Fibroblast of skin of back (primary cell): ENCODE data around the gene GATM. TPM values are rescaled to one million over a fixed set of nuclear protein-coding genes. Genes with fewer than 3 reads are reported as not detected.
A peak's percentile ranks its signal among the peaks of the same experiment; 100 is the strongest.

Source experiments
- DNase-seq: peaks from one replicate; pipeline ENCODE4 v3.0.0-alpha.2; 2013
- polyA plus RNA-seq, 2 experiments: library from polyadenylated mRNA; unstranded; fragments of 120-200 nt; gene quantifications; one replicate each; pipeline ENCODE4 v1.2.1, GENCODE V29; 2013; ENCODE audit not compliant: insufficient read length in 2 of 2

Gene GATM
- polyA plus RNA-seq (2013, experiment 1 of 2; ENCODE audit: insufficient read length), result 0.48 TPM
- 0.75 TPM for polyA plus RNA-seq (2013, experiment 2 of 2; ENCODE audit: insufficient read length)

- peak; percentile 86 for DNase-seq
Measured at GRCh38 chr15:45378149-45378912, at the start of gene GATM. Gene GATM, minus strand, starts transcription at chr15:45378544. Its CDS starts 91 bp downstream, at chr15:45378453.

DNA sequence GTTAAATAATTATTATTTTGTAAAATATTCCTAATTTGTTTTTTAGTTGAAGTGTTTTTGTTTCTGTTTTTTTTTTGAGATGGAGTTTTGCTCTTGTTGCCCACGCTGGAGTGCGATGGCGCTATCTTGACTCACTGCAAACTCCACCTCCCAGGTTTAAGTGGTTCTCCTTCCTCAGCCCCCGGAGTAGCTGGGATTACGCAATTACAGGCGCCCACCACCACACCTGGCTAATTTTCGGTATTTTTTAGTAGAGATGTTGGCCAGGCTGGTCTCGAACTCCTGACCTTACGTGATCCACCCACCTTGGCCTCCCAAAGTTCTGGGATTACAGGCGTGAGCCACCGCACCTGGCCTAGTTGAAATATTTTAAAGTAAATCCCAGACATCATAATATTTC, 48.7 kb upstream of the GATM start:
- DNase-seq, result no peak

- peak; percentile 50 for DNase-seq
Measured at GRCh38 chr15:45425135-45425534, 46.8 kb upstream of the GATM start.

- DNase-seq, result no peak
Measured at GRCh38 chr15:45424429-45424828, 46.1 kb upstream of the GATM start.

DNA sequence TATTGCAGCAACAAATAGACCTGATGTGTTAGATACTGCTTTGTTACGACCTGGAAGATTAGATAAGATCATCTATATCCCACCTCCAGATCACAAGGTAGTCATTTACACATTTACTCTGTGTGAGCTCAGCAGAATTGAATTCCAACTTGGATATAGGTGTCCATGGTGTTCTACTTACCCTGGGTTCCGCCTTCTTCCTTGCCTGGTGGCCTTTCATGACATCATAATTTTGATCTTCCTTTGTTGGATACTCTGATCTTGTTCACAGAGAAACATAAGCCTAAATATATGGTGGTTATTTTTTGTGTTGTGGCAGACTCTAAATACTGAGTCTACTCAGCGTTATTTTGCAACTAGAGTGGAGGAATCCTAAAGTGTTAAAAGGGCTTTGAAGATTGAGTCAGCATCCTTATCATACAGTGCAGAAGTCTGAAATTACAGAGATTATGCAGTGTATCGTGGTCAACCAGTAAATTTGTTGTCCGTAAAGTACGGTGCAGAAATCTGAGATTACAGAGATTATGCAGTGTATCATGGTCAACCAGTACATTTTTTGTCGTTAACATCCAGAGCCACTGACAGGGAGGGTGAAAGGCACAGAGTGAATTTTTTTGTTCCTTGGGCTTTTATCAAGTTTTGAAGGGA, 39.1 kb upstream of the GATM start:
- no peak for DNase-seq

DNA sequence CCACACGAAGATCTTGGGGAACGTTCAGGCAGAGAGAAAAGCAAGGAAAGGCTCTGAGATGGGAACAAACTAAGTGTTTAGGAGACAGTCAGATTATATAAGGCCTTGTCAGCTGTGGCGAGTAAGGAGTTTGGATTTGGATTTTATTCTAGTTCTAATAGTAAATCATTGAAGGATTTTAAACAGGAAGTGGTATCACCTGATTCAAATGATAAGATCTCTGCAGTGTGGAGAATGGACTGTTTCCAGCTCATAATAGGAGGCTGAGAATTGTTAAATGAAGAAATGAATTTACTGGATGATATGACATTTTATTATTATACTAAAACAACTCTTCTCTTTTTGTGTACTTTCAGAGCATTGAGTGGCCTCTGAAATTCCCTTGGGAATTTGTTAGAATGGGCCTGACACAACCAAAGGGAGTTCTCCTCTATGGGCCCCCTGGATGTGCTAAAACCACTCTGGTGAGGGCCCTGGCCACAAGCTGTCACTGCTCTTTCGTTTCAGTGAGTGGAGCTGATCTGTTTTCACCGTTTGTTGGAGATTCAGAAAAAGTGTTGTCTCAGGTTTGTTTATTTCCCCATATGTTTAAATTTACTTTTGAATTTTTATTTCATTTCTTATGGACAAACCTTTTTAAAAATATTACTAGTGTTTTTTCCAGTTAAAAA, 36.0 kb upstream of the GATM start:
- DNase-seq, result no peak

GRCh38 chr15:45409596-45409995, 31.3 kb upstream of the GATM start:
- no peak for DNase-seq

GRCh38 chr15:45407786-45408185, 29.4 kb upstream of the GATM start:
- DNase-seq, result no peak

- peak; percentile 48 for DNase-seq
Measured at GRCh38 chr15:45402955-45403877, 24.9 kb upstream of the GATM start.

DNA sequence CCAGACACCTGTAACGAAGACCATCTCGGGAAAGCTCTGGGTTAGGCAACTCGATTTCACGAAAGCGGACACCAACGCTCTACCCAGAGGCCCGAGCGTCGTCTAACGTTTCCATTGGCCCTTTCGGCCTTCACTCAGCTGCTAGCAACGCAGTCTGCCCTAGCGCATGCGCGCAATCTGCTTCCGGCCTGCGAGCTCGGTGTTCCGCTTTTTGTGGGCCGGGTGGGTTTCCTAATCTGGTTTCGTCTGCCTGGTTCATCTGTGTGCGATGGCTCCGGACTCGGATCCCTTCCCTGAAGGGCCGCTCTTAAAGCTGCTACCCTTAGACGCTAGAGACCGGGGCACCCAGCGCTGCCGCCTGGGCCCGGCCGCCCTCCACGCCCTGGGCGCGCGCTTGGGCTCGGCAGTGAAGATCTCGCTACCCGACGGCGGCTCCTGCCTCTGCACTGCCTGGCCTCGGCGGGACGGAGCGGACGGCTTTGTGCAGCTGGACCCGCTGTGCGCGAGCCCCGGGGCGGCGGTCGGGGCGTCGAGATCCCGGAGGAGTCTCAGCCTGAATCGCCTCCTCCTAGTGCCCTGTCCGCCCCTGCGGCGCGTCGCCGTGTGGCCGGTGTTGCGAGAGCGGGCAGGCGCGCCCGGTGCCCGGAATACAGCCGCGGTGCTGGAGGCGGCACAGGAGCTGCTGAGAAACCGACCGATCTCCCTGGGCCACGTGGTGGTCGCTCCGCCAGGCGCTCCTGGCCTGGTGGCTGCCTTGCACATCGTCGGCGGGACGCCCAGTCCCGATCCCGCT, 24.0 kb upstream of the GATM start:
- peak; percentile 100 for DNase-seq

DNA sequence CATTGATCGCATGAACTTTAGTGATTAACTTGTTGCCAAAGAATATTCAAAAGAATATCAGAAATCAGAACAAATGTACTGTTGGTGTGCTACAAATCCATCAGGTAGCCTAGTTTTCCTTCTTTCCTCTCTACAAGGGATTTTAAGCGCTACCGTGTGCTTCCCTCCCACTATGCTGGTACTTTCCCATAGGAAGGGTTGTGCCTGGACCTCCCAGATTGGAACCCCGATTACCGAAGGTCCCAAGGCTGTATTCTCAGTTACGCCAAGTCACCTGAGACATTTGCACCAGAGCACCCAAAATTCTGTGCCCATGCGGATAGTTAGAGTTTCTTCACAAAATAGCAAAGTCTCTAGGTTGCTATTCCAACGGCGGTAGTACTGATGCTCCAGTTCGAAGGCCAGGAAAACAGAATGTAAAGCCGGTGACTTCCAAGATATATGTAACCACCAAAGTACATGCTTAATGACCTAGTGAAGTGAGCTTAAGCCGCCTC, 23.4 kb upstream of the GATM start:
- DNase-seq, result no peak

DNA sequence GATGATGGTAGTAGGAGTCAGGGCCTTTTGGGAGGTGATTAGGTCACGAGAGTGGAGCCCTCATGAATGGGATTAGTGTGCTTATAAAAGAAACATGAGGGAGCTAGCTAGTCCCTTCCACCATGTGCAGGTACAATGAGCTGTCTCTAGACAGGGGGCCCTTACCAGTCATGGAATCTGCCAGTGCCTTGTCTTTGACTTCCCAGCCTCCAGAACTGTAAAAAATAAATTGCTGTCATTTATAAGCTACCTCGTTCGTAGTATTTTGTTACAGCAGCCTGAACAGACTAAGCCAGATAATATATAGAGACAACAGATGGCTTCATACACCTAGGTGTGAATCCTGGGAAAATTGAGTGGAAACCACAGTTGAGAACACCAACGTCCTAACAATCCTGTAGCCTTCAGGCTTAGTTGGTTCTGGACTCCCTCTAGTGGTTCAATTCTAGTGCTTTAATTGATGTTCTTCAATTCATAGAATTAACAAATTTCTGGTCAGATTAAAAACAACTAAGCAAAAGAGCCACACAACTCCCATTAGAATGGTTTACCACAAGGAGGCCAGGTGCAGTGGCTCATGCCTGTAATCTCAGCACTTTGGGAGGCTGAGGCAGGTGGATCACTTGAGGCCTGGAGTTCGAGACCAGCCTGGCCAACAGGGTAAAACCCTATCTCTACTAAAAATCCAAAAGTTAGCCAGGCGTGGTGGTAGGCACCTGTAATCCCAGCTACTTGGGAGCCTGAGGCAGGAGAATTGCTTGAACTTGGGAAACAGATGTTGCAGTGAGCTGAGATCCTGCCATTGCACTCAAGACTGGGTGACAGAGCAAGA, 21.3 kb upstream of the GATM start:
- peak; percentile 54 for DNase-seq

DNA sequence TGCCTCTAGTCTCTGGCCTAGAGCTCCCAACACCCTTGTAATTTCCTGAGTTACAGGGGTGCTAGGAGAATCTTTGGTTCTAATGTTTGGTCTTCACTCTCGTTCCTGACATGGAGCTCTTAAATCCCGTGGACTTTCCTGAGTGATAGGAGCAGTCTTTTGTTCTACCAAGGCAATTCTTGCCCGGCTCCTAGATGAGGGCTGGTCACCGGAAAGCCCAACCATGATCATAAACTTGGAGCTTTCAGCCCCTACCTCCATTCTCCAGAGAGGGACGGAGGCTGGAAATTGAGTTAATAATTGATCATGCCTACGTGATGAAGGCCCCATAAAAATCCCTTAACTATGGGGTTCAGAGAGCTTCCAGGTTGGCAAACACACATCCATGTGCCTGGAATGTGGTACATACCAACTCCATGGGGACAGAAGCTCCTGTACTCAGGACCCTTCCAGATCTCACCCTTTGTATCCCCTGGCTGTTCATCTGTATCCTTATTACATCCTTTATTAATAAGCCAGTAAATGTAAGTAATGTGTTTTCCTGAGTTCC, 18.8 kb upstream of the GATM start:
- DNase-seq, result no peak

GRCh38 chr15:45395943-45396342, 17.6 kb upstream of the GATM start:
- no peak for DNase-seq

DNA sequence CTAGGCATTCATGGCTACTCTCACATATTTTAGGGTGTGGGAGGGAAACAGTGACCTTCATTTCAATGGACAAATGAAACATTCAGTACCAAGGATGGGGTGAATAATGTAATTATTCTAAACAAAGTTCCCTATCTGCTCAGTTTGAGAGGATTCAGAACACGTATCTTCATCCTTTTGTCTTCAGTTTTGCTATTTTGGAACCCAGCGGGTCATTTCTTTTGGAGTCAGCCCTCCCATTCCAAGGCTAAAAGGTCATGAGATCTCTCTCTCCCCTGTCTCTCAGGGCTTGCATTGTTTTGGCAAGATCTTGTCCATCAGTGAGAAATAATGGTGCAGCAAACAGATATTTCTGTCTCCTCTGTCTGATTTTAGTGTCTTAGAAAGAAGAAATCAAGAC, 16.3 kb upstream of the GATM start:
- DNase-seq, result no peak

- DNase-seq, result no peak
Measured at GRCh38 chr15:45393851-45394250, 15.5 kb upstream of the GATM start.

- no peak for DNase-seq
Measured at GRCh38 chr15:45392584-45392855, 14.2 kb upstream of the GATM start.

DNA sequence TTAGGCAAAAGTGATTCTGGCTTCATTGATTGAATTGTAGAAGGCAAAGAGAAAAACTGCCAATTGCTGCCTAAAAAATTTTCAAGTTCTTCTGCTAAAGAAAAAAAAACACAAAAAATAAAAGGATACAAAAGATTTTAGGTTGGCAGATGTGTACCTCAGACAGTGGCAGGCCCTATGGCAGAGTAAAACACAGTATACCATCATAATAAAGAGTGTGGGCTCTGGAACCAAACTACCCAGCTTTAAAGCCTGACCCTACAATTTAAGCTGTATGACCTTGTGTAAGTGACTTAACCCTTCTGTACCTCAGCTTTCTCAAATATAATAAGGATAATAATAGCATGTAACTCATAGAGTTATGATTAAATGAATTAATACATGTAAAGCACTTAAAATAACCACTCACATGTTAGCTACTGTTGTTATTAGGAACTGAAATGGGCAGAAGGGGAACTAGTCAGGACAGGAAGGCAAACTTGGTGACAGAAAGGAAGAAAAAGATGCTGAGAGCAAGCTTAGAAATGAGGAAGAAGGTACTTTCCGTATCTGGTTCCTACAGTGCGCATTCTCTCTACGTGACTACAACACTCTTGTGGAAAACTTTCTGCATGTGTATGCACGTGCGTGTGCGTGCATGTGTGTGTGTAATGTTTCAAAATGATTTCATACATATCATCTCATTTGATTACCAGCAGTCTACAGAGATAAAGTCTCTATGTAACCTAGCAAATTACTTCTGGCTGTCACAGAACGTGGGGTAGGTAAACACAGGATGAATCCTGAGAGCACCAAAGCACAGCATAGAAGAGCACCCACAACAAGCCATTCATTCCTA, 13.6 kb upstream of the GATM start:
- no peak for DNase-seq

DNA sequence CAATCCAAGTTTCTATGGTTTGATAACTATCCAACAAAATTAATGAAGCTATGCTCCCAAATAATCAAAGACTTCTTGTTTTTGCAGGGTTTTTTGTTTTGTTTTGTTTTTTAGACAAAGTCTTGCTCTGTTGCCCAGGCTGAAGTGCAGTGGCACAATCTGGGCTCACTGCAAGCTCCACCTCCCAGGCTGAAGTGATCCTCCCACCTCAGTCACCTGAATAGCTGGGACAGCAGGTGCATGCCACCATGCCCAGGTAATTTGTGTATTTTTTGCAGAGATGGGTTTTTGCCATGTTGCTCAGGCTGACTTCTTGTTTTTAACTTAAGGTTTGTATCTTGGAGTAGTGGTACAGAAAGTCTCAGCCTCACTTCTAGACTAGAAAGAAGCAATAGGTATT, 11.0 kb upstream of the GATM start:
- no peak for DNase-seq
